Stimulated activated CD4-positive, alpha-beta T cell treated with anti-CD3 and anti-CD28 coated beads, Interleukin-4, amount 100 ng/mL, for 1 hour (primary cell): ENCODE results near the gene TBCEL.

Experiments used
- DNase-seq: peaks from one replicate; pipeline ENCODE4 v3.0.0-alpha.2; 2020

Gene TBCEL

GRCh38 chr11:121067026-121067425 is 43.1 kb downstream of the TBCEL start:
- no peak for DNase-seq

DNA sequence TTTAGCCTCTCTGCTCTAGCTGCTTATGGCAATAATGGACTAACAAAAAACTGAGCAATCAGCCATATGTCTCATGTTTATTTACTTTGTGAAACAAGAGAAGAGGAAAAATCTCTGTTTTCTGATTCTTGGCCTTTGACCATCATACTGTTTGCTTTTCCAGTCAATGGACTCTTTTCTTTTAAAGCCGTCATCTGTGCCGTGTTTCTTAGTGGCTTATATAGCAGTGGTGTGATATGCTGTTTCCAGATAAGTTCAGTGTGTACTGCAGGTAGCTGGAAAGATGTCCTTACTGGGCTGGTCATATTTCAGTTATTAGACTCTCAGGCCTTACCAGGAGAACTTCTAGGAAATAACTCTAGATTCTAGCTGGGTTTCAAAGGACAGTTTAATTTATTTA is 43.6 kb downstream of the TBCEL start:
- DNase-seq, result no peak

- DNase-seq, result no peak
These were observed 44.2 kb downstream of the TBCEL start for GRCh38 chr11:121067962-121068647.

- DNase-seq, result no peak
These were observed 44.9 kb downstream of the TBCEL start for GRCh38 chr11:121068787-121069186.

DNA sequence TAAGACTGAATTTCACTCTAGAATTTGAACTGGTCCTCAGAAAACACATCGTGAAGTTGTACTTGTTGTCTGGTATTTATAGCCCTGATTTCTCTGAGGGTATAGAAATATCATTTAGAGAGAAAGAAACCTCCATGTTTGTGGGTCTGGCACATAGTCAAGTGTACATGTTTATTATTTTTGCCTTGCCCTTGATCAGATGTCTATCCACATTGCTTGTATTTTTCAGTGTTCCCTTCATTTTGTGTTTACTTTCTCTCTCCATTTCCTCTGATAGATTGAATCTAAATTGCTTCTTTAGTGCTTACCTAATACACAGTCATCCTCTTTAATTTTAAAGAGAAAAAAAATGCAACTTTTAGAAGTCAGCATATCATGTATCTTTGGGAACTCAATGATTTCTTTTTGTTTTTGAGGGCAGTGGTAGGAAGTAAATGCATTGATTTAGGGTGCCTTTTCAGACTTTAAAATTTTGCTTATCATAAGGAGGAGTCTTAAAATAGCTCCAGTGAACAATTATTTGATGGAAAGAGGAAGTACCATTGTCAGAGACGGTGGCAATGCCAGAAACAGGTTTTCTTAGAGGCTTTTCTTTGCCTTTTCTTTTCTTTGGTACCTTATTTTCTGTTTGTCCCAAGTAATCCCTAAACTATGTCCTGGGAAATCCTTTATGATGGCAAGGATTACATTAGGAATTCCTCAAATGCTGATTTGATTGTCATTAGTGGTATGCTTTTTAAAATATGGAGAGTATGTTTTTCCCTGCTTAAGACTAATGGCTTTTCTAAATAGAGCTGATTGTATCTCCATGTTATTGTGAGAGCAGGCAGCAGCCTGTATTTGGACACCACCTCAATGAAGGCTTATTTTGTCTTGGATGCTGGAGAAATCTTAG is 47.3 kb downstream of the TBCEL start:
- DNase-seq, result no peak

GRCh38 chr11:121071846-121072450 is 48.0 kb downstream of the TBCEL start:
- no peak for DNase-seq

- DNase-seq, result no peak
These were observed 57.4 kb downstream of the TBCEL start for GRCh38 chr11:121081321-121081720.

DNA sequence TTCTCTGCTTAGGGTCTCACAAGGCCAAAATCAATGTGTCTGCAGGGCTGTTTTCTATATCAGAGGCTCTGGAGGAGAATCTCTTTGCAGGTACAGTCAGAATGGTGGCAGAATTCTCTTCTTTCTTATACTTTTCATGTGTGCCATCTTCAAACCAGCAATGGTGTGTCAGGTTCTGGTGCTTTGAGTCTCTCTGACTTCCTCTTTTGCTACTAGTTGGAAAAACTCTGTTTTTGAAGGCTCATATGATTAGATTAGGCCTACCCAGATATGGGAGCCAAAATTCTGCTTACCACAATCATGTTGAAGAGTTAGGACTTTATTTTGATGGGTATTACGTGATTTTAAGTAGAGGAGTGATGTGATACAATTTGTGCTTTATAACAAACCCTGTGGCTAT is 58.3 kb downstream of the TBCEL start:
- DNase-seq, result no peak

DNA sequence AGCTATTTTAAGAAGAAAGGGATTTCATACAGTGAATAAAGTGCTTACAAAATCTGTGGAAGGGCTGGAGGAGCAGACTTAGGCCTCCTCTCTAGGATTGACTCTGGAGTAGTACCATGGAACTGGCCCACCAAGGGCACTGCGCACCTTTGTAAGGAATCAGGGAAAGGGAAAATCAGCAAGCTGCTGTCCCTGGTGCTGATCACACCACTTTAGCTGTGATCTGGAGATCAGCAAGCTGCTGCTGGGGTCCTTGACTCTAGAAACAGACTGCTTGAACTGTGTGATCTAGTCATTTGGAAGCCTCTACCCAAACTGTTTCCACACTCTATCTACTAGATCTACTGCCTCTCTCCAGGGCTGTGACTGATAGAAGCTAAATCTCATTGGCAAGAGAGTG is 58.8 kb downstream of the TBCEL start:
- DNase-seq, result no peak

- no peak for DNase-seq
These were observed 63.0 kb downstream of the TBCEL start for GRCh38 chr11:121086866-121087265.

DNA sequence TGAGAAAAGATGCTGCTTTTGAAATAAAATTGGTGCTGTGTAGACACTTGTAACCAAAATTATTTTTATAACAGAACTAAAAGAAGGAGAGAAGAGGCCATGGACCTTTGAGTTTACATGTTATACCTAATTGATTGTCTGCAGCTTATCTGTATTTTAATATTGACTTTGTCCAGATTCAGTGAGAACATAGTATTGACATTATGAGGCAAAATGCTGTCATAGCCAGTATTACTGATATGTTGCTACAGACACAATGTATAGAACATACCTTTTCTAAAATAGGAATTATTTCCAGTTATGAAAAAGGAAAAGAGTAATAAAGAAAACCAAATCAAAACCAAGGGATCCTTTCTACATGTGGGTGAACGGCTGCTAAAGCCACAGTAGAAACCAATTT is 65.7 kb downstream of the TBCEL start:
- no peak for DNase-seq

- no peak for DNase-seq
These were observed 66.3 kb downstream of the TBCEL start for GRCh38 chr11:121090145-121090721.

DNA sequence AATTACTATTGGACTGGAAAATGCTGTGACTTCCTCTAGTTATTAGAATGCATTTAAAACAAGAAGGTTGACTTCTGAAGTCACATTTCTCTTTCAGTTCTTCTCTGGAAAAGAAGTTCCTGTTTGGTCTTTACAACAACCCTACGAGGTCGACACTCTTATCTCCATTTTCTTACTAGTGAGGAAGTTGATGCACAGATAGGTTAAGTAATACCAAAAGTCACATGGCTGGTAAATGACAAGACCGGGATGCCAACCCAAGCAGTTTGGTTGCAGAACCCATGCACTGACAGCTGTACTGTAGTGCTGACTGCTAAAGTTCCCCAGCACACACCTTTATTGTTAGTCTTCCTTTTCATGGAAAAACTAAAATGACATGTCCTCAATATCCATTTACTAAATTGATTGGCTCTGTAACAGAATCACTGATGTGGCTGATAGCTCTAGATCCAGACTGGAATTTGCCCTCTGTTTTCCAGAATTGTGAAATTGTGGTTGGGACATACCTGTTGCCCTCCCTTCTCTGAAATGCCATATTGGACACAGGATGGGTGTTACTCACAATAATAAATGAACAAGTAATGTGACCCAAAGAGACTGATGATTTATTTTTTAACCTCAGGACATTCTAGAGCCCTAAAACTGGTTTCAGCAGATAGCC is 67.7 kb downstream of the TBCEL start:
- no peak for DNase-seq

- no peak for DNase-seq
These were observed 71.7 kb downstream of the TBCEL start for GRCh38 chr11:121095561-121095960.

DNA sequence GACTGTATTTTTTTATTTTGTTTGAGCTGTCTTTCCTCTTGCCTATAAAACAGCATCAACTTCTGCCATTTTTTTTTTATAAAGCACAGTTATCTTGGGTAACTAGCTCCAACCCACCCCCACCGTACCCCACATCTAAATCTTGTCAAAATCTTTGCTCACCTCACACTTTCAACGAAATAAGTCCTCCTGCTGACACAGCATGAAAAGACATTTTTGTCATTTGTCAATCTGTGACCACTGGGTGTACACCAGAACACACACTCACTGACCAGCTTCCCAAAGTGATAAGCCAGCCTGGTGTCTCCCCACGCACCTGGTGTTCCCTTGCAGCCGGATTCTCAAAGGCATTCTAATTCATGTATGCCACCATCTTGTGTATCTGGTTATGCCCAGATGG is 75.5 kb downstream of the TBCEL start:
- no peak for DNase-seq

- DNase-seq, result no peak
These were observed 76.0 kb downstream of the TBCEL start for GRCh38 chr11:121099885-121100284.

DNA sequence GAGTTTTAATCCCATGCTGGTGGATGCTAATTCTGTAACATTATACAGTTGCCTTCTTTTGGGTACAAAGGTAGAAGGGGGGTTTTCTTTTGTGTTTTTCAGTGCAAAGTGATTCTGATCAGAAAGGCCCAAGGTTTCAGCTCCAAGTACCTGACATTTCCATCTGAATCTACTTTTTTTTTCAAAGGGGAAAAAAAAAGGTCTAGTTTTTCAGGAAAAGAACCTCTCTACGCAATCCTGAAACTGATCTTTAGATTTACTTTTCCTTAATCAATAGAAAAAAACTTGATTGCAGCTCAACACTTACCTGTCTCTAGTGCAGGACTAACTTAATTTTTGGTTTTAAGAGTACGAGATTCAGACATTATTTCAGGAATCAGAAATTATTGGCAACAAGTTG is 77.0 kb downstream of the TBCEL start, which contains the start of gene TECTA:
Gene TECTA, plus strand, starts transcription at position 301 of the 400 bp plus-strand sequence. CDS start 1,423 bp downstream, outside the sequence.
- no peak for DNase-seq

- DNase-seq, result no peak
These were observed 80.4 kb downstream of the TBCEL start for GRCh38 chr11:121104312-121104762.

GRCh38 chr11:121105063-121105480 is 81.2 kb downstream of the TBCEL start:
- DNase-seq, result no peak

DNA sequence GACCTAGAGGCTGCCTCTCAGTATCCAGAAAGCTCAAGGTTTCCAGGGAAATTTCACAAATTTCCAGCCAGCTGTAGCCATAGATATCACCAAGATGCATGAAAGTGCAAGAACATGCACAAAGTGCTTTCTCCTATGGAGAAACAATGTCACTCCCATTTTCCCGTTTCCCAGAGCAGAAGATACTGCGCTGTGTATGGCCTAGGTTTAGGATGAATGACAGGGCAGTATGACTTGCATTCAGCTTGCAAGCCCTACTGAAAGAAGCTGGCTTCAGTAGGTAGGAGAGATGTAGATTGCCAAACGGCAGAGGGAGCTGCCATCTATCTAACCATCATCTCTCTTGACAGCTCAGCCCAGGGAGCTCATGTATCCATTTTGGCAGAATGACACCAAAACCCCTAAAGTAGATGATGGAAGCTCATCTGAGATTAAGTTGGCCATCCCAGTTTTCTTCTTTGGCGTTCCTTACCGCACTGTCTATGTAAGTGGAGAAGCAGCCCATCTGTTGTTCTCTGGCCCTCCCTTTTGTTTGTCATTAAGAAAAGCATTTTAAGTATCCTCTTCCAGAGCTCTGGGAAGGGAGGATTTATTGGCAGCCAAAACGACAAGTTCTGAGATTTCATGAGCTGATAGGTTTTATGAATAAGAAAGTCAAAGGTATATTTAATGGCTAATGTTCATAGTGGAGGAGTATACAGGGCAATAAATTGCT is 81.7 kb downstream of the TBCEL start:
- no peak for DNase-seq

GRCh38 chr11:121106812-121107211 is 82.9 kb downstream of the TBCEL start:
- DNase-seq, result no peak

DNA sequence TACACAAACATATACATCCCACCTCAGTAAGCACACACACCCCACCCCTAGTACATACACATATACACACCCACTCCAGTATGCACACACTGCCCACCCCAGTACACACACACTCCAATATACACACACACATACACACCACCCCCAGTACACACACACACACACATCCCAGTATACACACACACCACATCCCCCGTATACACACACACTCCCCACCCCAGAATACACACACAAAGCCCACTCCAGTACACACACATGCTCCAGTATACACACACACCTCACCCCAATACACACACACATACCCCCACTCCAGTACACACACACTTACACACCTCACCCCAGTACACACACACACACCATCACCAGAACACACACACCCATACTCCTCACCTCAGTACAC is 84.5 kb downstream of the TBCEL start:
- DNase-seq, result no peak
